HG02938 (cell line): ENCODE results near the gene TUBB.
"Not testable (repeated sequence)": the region's sequence is repeated elsewhere in the genome, so short reads cannot be mapped to it uniquely, and the experiment has no call there.

Experiments
- ATAC-seq: cut with Tn5 transposase; IDR thresholded peaks from one replicate; pipeline ENCODE4 v1.9.1; 2021; ENCODE audit warnings: mild to moderate bottlenecking, moderate library complexity; ENCODE audit not compliant: unreplicated experiment

Gene TUBB

GRCh38 chr6:30717845-30718720, 2.1 kb upstream of the TUBB start:
- not testable (repeated sequence) for ATAC-seq

GRCh38 chr6:30719356-30719755, 796 bp upstream of the TUBB start:
- ATAC-seq = no peak

DNA sequence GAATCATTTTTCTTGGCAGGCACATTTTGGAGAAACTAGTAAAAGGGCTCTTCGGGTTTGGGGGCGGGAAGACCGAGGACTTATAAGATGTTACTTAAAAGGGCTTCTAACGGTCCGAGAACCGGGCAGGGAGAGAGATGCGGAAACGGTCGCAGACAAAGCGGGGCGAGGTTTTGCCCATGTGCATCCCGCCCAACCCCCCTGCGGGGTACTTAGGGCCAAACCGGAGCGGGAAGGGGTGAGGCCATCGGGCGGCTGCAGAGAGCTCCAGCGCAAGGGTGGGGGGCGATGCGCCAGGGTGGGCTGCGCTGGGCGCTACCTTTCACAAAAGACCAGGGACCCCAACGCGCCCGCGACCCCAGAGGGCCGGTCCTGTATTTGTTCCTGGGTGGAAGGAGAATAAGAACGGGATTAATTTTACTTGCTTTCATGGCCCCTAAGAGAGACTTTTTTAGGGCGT, 616 bp downstream of the TUBB start:
- no peak for ATAC-seq

DNA sequence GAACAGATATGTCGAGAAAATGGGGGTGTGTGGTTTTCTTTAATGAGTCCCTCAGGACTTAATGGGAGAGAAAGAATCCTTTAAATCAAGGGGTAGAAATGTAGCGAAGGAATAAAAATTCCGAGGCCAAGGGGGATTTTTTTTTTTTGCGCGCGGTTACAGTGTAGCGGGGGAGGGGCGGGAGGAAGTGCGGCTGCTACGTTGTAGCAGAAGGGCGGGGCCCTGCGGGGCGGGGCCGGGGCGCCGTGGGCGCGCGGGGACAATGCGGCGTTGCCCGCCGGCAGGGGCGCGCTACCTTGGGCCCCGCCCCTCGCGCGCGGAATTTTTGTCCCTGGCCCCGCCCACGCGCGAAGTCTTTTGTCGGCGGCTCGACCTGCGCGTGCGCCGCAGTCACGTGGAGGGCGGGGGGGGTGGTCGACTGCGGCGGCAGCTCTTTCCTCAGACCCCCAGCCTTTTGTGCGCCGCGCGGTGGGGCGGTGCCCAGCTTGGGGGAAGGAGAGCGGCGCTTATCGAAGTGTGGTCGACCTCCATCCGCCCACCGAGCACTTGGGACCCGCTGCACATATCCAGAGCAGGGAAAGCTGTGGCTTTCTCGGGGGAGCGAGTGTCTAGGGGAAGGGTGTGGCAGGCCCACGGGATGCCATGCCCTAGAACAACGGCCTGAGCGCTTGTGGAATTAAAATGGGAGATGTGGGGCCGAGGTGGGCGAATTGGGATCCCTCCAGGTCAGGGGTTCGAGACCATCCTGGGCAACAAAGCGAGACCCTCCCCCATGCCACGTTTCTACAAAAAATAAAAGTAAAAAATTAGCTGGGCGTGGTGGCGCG, 1.3 kb downstream of the TUBB start:
- ATAC-seq = no peak

GRCh38 chr6:30722025-30722279, 1.8 kb downstream of the TUBB start:
- ATAC-seq = not testable (repeated sequence)

DNA sequence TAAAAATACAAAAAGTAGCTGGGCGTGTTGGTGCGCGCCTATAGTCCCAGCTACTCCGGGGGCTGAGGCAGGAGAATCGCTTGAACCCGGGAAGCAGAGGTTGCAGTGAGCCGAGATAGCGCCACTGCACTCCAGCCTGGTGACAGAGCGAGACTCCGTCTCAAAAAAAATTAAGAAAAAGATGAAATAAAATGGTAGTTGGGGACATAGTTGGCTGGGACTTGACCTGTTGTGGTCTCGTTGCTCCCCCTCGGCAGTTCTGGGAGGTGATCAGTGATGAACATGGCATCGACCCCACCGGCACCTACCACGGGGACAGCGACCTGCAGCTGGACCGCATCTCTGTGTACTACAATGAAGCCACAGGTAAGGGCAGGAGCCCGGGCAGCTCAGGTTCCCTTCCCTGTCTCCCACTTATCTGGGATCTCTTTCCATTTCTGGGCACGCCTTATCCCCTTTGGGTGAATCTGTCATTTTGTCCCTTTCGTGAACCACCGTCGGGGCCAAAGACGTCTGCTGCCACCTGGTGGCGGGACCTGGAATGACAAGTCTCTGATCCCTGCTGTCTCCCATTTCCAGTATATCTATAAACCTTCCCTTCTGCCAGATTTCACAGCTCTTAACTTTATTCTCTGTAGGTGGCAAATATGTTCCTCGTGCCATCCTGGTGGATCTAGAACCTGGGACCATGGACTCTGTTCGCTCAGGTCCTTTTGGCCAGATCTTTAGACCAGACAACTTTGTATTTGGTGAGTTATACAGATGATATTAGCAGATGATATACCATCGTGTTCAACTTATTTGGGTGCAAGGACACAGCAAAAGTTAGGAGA, 2.3 kb downstream of the TUBB start:
- no peak for ATAC-seq

GRCh38 chr6:30723159-30723842, 3.1 kb downstream of the TUBB start:
- not testable (repeated sequence) for ATAC-seq

DNA sequence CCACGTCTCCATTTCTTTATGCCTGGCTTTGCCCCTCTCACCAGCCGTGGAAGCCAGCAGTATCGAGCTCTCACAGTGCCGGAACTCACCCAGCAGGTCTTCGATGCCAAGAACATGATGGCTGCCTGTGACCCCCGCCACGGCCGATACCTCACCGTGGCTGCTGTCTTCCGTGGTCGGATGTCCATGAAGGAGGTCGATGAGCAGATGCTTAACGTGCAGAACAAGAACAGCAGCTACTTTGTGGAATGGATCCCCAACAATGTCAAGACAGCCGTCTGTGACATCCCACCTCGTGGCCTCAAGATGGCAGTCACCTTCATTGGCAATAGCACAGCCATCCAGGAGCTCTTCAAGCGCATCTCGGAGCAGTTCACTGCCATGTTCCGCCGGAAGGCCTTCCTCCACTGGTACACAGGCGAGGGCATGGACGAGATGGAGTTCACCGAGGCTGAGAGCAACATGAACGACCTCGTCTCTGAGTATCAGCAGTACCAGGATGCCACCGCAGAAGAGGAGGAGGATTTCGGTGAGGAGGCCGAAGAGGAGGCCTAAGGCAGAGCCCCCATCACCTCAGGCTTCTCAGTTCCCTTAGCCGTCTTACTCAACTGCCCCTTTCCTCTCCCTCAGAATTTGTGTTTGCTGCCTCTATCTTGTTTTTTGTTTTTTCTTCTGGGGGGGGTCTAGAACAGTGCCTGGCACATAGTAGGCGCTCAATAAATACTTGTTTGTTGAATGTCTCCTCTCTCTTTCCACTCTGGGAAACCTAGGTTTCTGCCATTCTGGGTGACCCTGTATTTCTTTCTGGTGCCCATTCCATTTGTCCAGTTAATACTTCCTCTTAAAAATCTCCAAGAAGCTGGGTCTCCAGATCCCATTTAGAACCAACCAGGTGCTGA, 3.9 kb downstream of the TUBB start:
- not testable (repeated sequence) for ATAC-seq

DNA sequence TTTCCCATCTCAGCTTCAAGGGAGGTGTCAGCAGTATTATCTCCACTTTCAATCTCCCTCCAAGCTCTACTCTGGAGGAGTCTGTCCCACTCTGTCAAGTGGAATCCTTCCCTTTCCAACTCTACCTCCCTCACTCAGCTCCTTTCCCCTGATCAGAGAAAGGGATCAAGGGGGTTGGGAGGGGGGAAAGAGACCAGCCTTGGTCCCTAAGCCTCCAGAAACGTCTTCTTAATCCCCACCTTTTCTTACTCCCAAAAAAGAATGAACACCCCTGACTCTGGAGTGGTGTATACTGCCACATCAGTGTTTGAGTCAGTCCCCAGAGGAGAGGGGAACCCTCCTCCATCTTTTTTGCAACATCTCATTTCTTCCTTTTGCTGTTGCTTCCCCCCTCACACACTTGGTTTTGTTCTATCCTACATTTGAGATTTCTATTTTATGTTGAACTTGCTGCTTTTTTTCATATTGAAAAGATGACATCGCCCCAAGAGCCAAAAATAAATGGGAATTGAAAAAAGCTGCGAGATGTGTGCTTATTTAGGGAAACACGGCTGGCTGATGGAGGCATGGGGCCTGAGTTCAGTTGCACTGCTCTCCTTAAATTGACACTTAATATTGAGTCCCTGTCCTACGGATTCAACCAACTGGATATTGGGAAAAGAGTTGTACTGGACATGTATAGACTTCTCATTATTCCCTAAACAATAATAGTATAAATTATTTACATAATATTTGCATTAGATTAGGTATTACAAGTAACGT, 4.9 kb downstream of the TUBB start:
- no peak for ATAC-seq

GRCh38 chr6:30725713-30726505, 5.8 kb downstream of the TUBB start:
- ATAC-seq = no peak

DNA sequence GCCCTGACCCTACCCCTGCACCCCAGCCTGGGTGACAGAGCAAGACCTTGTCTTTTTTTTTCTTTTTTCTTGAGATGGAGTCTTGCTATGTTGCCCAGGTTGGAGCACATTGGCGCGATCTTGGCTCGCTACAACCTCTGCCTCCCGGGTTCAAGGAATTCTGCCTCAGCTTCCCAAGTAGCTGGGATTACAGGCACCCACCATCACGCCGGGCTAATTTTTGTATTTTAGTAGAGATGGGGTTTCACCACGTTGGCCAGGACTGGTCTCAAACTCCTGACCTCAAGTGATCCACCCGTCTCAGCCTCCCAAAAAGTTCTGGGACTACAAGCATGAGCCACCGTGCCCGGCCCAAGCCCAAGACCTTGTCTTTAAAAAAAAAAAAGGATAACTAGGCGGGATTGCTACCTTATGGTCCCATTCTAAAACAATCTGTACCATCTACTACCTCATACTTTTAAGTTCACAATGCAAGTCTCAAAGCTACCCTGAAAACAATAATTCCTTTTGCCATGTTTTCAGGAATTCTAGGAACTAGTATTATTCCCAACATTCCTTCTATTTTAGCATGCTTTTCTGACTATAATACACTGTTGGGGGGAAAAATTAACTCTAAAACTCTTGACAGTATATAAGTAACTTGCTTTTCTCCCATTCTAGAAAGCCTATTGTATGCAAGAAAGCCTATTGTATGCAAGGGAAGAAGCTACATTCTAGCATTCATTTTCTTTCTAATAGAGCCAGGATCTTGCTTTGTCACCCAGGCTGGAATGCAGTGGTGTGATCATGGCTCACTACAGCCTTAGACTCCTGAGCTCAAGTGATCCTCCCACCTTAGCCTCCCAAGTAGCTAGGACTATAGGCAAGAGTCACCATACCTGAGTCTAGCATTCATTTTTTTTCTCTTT, 6.6 kb downstream of the TUBB start:
- ATAC-seq = no peak

- ATAC-seq = no peak
These were observed 7.9 kb downstream of the TUBB start for GRCh38 chr6:30727920-30728553.

- no peak for ATAC-seq
These were observed 10.7 kb downstream of the TUBB start for GRCh38 chr6:30730601-30731435.

- no peak for ATAC-seq
These were observed 12.2 kb downstream of the TUBB start for GRCh38 chr6:30732237-30732943.

- no peak for ATAC-seq
These were observed 15.6 kb downstream of the TUBB start for GRCh38 chr6:30735668-30736314.
